ENCODE data around the gene KRTAP2-1. TPM values are rescaled to one million over a fixed set of nuclear protein-coding genes. Genes with fewer than 3 reads are reported as not detected.

The KRTAP2-1 gene
- polyA plus RNA-seq, 3 donors = not detected

Other genes starting within 250 kb of the KRTAP2-1 start
- gene KRT28, start 247.4 kb downstream of the KRTAP2-1 start, polyA plus RNA-seq (ENCODE audit: insufficient read length in 3 of 3) = not detected
- 10 to 100 TPM; 47.1 to 49.5 (median 48.5) TPM for gene KRT10, start 224.7 kb downstream of the KRTAP2-1 start, polyA plus RNA-seq (ENCODE audit: insufficient read length in 3 of 3)
- not detected for gene KRT12, start 180.1 kb downstream of the KRTAP2-1 start, polyA plus RNA-seq (ENCODE audit: insufficient read length in 3 of 3)
- under 1 TPM in 2 of 3 donors, not detected in 1; 0.11 to 0.19 TPM for gene KRT20, start 162.1 kb downstream of the KRTAP2-1 start, polyA plus RNA-seq (ENCODE audit: insufficient read length in 3 of 3)
- gene KRT23, start 109.7 kb downstream of the KRTAP2-1 start, polyA plus RNA-seq (ENCODE audit: insufficient read length in 3 of 3) = 1 to 10 TPM in 1 of 3 donors, under 1 TPM in 2; 0.80 to 1.4 (median 0.94) TPM
- gene KRT39, start 80.4 kb downstream of the KRTAP2-1 start, polyA plus RNA-seq (ENCODE audit: insufficient read length in 3 of 3) = not detected
- not detected for gene KRT40, start 63.0 kb downstream of the KRTAP2-1 start, polyA plus RNA-seq (ENCODE audit: insufficient read length in 3 of 3)
- gene KRTAP3-3, start 53.2 kb downstream of the KRTAP2-1 start, polyA plus RNA-seq (ENCODE audit: insufficient read length in 3 of 3) = not detected
- gene KRTAP3-2, start 47.4 kb downstream of the KRTAP2-1 start, polyA plus RNA-seq (ENCODE audit: insufficient read length in 3 of 3) = not detected
- not detected for gene KRTAP3-1, start 38.2 kb downstream of the KRTAP2-1 start, polyA plus RNA-seq (ENCODE audit: insufficient read length in 3 of 3)
- not detected for gene KRTAP1-5, start 20.1 kb downstream of the KRTAP2-1 start, polyA plus RNA-seq (ENCODE audit: insufficient read length in 3 of 3)
- not detected for gene KRTAP1-4, start 17.1 kb downstream of the KRTAP2-1 start, polyA plus RNA-seq (ENCODE audit: insufficient read length in 3 of 3)
- gene KRTAP1-3, start 12.4 kb downstream of the KRTAP2-1 start, polyA plus RNA-seq (ENCODE audit: insufficient read length in 3 of 3) = not detected
- gene KRTAP1-1, start 5.9 kb downstream of the KRTAP2-1 start, polyA plus RNA-seq (ENCODE audit: insufficient read length in 3 of 3) = not detected
- gene KRTAP2-2, start 7.9 kb upstream of the KRTAP2-1 start, polyA plus RNA-seq (ENCODE audit: insufficient read length in 3 of 3) = not detected
- not detected for gene KRTAP2-3, start 12.8 kb upstream of the KRTAP2-1 start, polyA plus RNA-seq (ENCODE audit: insufficient read length in 3 of 3)
- not detected for gene KRTAP2-4, start 18.6 kb upstream of the KRTAP2-1 start, polyA plus RNA-seq (ENCODE audit: insufficient read length in 3 of 3)
- not detected for gene KRTAP4-7, start 36.8 kb upstream of the KRTAP2-1 start, polyA plus RNA-seq (ENCODE audit: insufficient read length in 3 of 3)
- not detected for gene KRTAP4-8, start 50.8 kb upstream of the KRTAP2-1 start, polyA plus RNA-seq (ENCODE audit: insufficient read length in 3 of 3)
- gene KRTAP4-16, start 54.9 kb upstream of the KRTAP2-1 start, polyA plus RNA-seq (ENCODE audit: insufficient read length in 3 of 3) = not detected
- gene KRTAP4-9, start 58.1 kb upstream of the KRTAP2-1 start, polyA plus RNA-seq (ENCODE audit: insufficient read length in 3 of 3) = not detected
- not detected for gene KRTAP4-11, start 71.1 kb upstream of the KRTAP2-1 start, polyA plus RNA-seq (ENCODE audit: insufficient read length in 3 of 3)
- gene KRTAP4-12, start 76.9 kb upstream of the KRTAP2-1 start, polyA plus RNA-seq (ENCODE audit: insufficient read length in 3 of 3) = not detected
- gene KRTAP4-6, start 93.2 kb upstream of the KRTAP2-1 start, polyA plus RNA-seq (ENCODE audit: insufficient read length in 3 of 3) = not detected
- not detected for gene KRTAP4-5, start 102.5 kb upstream of the KRTAP2-1 start, polyA plus RNA-seq (ENCODE audit: insufficient read length in 3 of 3)
- not detected for gene KRTAP4-4, start 113.4 kb upstream of the KRTAP2-1 start, polyA plus RNA-seq (ENCODE audit: insufficient read length in 3 of 3)
- gene KRTAP4-3, start 120.9 kb upstream of the KRTAP2-1 start, polyA plus RNA-seq (ENCODE audit: insufficient read length in 3 of 3) = not detected
- not detected for gene KRTAP4-2, start 130.9 kb upstream of the KRTAP2-1 start, polyA plus RNA-seq (ENCODE audit: insufficient read length in 3 of 3)
- gene KRTAP4-1, start 137.6 kb upstream of the KRTAP2-1 start, polyA plus RNA-seq (ENCODE audit: insufficient read length in 3 of 3) = not detected
- not detected for gene KRTAP9-1, start 142.6 kb upstream of the KRTAP2-1 start, polyA plus RNA-seq (ENCODE audit: insufficient read length in 3 of 3)
- gene KRTAP9-2, start 179.3 kb upstream of the KRTAP2-1 start, polyA plus RNA-seq (ENCODE audit: insufficient read length in 3 of 3) = not detected
- gene KRTAP9-3, start 185.1 kb upstream of the KRTAP2-1 start, polyA plus RNA-seq (ENCODE audit: insufficient read length in 3 of 3) = not detected
- not detected for gene KRTAP9-8, start 190.7 kb upstream of the KRTAP2-1 start, polyA plus RNA-seq (ENCODE audit: insufficient read length in 3 of 3)
- not detected for gene KRTAP9-4, start 202.4 kb upstream of the KRTAP2-1 start, polyA plus RNA-seq (ENCODE audit: insufficient read length in 3 of 3)
- gene KRTAP9-9, start 208.1 kb upstream of the KRTAP2-1 start, polyA plus RNA-seq (ENCODE audit: insufficient read length in 3 of 3) = not detected
- gene KRTAP9-6, start 218.1 kb upstream of the KRTAP2-1 start, polyA plus RNA-seq (ENCODE audit: insufficient read length in 3 of 3) = under 1 TPM in 1 of 3 donors, not detected in 2; 0.19 TPM
- not detected for gene KRTAP9-7, start 228.4 kb upstream of the KRTAP2-1 start, polyA plus RNA-seq (ENCODE audit: insufficient read length in 3 of 3)

Data from renal cortex interstitium (tissue), 3 donors.